HEK293 (cell line): ENCODE data around the gene EML1.

Experiments used
- KLF17 ChIP-seq: fragments of 450-650 bp; formaldehyde crosslinking; IDR thresholded peaks from 2 replicates; pipeline ENCODE4 v1.5.1; 2016; ENCODE audit warnings: missing biosample characterization, missing genetic modification characterization
- SCRT1 ChIP-seq: fragments of 450-650 bp; formaldehyde crosslinking; IDR thresholded peaks from 2 replicates; pipeline ENCODE4 v1.5.1; 2016; ENCODE audit warnings: missing biosample characterization, missing genetic modification characterization, borderline replicate concordance
- ZNF10 ChIP-seq: fragments of 450-650 bp; formaldehyde crosslinking; IDR thresholded peaks from 2 replicates; pipeline ENCODE4 v1.5.1; 2017; ENCODE audit warnings: missing biosample characterization, missing genetic modification characterization
- ZNF16 ChIP-seq: fragments of 450-650 bp; formaldehyde crosslinking; IDR thresholded peaks from 2 replicates; pipeline ENCODE4 v1.5.1; 2016; ENCODE audit warnings: low read depth, missing biosample characterization, missing genetic modification characterization
- ZNF174 ChIP-seq: fragments of 450-650 bp; formaldehyde crosslinking; IDR thresholded peaks from 2 replicates; pipeline ENCODE4 v1.5.0; 2017; ENCODE audit warnings: missing biosample characterization, mild to moderate bottlenecking, missing genetic modification characterization
- ZNF501 ChIP-seq: fragments of 450-650 bp; formaldehyde crosslinking; IDR thresholded peaks from 2 replicates; pipeline ENCODE4 v1.5.1; 2016; ENCODE audit warnings: missing biosample characterization, missing genetic modification characterization
- ZNF654 ChIP-seq: fragments of 450-650 bp; formaldehyde crosslinking; IDR thresholded peaks from 2 replicates; pipeline ENCODE4 v1.5.1; 2016; ENCODE audit warnings: low read depth, missing biosample characterization, missing genetic modification characterization
- ZNF692 ChIP-seq: fragments of 450-650 bp; formaldehyde crosslinking; IDR thresholded peaks from 2 replicates; pipeline ENCODE4 v1.5.1; 2016; ENCODE audit warnings: missing biosample characterization, missing genetic modification characterization
- ZNF701 ChIP-seq: fragments of 450-650 bp; formaldehyde crosslinking; IDR thresholded peaks from 2 replicates; pipeline ENCODE4 v1.5.1; 2016; ENCODE audit warnings: missing biosample characterization, missing genetic modification characterization
- ZNF707 ChIP-seq: fragments of 450-650 bp; formaldehyde crosslinking; IDR thresholded peaks from 2 replicates; pipeline ENCODE4 v1.5.1; 2016; ENCODE audit warnings: missing biosample characterization, missing genetic modification characterization
- ZSCAN23 ChIP-seq: fragments of 450-650 bp; formaldehyde crosslinking; IDR thresholded peaks from 2 replicates; pipeline ENCODE4 v1.5.1; 2016; ENCODE audit warnings: missing biosample characterization, missing genetic modification characterization
- TF ChIP-seq, protein P1 (sequence below): fragments of 450-650 bp; formaldehyde crosslinking; IDR thresholded peaks from 2 replicates; pipeline ENCODE4 v1.5.1; 2016; ENCODE audit warnings: missing biosample characterization, missing genetic modification characterization
- TF ChIP-seq, protein P2 (sequence below): fragments of 450-650 bp; formaldehyde crosslinking; IDR thresholded peaks from 2 replicates; pipeline ENCODE4 v1.5.1; 2016; ENCODE audit warnings: missing biosample characterization, missing genetic modification characterization
- TF ChIP-seq, protein P3 (sequence below): fragments of 450-650 bp; formaldehyde crosslinking; IDR thresholded peaks from 2 replicates; pipeline ENCODE4 v1.5.1; 2017; ENCODE audit warnings: missing biosample characterization, missing genetic modification characterization
- TF ChIP-seq, protein P4 (sequence below): fragments of 450-650 bp; formaldehyde crosslinking; IDR thresholded peaks from 2 replicates; pipeline ENCODE4 v1.5.1; 2016; ENCODE audit warnings: missing biosample characterization, missing genetic modification characterization
- TF ChIP-seq, protein P5 (sequence below): fragments of 450-650 bp; formaldehyde crosslinking; IDR thresholded peaks from 2 replicates; pipeline ENCODE4 v1.5.1; 2016; ENCODE audit warnings: missing biosample characterization, missing genetic modification characterization, borderline replicate concordance

EML1 gene

GRCh38 chr14:99755629-99756603 lies 37.3 kb upstream of the EML1 start (continued):
- TF ChIP-seq, protein P1, sequence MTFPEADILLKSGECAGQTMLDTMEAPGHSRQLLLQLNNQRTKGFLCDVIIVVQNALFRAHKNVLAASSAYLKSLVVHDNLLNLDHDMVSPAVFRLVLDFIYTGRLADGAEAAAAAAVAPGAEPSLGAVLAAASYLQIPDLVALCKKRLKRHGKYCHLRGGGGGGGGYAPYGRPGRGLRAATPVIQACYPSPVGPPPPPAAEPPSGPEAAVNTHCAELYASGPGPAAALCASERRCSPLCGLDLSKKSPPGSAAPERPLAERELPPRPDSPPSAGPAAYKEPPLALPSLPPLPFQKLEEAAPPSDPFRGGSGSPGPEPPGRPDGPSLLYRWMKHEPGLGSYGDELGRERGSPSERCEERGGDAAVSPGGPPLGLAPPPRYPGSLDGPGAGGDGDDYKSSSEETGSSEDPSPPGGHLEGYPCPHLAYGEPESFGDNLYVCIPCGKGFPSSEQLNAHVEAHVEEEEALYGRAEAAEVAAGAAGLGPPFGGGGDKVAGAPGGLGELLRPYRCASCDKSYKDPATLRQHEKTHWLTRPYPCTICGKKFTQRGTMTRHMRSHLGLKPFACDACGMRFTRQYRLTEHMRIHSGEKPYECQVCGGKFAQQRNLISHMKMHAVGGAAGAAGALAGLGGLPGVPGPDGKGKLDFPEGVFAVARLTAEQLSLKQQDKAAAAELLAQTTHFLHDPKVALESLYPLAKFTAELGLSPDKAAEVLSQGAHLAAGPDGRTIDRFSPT (tag by site-specific recombination) = peak; percentile 95
- TF ChIP-seq ZNF692 (tag by site-specific recombination) (no peak), ZNF654 (no peak), ZNF16 (no peak), ZNF701 (tag by site-specific recombination) (no peak), ZNF174 (tag by site-specific recombination) (no peak), ZNF10 (tag by site-specific recombination) (no peak), SCRT1 (tag by site-specific recombination) (no peak), ZNF501 (tag by site-specific recombination) (no peak), ZNF707 (tag by site-specific recombination) (no peak), ZSCAN23 (no peak), KLF17 (tag by site-specific recombination) (no peak)
- TF ChIP-seq, protein P2, sequence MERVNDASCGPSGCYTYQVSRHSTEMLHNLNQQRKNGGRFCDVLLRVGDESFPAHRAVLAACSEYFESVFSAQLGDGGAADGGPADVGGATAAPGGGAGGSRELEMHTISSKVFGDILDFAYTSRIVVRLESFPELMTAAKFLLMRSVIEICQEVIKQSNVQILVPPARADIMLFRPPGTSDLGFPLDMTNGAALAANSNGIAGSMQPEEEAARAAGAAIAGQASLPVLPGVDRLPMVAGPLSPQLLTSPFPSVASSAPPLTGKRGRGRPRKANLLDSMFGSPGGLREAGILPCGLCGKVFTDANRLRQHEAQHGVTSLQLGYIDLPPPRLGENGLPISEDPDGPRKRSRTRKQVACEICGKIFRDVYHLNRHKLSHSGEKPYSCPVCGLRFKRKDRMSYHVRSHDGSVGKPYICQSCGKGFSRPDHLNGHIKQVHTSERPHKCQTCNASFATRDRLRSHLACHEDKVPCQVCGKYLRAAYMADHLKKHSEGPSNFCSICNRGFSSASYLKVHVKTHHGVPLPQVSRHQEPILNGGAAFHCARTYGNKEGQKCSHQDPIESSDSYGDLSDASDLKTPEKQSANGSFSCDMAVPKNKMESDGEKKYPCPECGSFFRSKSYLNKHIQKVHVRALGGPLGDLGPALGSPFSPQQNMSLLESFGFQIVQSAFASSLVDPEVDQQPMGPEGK = no peak
- TF ChIP-seq, protein P3, sequence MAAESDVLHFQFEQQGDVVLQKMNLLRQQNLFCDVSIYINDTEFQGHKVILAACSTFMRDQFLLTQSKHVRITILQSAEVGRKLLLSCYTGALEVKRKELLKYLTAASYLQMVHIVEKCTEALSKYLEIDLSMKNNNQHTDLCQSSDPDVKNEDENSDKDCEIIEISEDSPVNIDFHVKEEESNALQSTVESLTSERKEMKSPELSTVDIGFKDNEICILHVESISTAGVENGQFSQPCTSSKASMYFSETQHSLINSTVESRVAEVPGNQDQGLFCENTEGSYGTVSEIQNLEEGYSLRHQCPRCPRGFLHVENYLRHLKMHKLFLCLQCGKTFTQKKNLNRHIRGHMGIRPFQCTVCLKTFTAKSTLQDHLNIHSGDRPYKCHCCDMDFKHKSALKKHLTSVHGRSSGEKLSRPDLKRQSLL (tag by site-specific recombination) = no peak
- TF ChIP-seq, protein P4, sequence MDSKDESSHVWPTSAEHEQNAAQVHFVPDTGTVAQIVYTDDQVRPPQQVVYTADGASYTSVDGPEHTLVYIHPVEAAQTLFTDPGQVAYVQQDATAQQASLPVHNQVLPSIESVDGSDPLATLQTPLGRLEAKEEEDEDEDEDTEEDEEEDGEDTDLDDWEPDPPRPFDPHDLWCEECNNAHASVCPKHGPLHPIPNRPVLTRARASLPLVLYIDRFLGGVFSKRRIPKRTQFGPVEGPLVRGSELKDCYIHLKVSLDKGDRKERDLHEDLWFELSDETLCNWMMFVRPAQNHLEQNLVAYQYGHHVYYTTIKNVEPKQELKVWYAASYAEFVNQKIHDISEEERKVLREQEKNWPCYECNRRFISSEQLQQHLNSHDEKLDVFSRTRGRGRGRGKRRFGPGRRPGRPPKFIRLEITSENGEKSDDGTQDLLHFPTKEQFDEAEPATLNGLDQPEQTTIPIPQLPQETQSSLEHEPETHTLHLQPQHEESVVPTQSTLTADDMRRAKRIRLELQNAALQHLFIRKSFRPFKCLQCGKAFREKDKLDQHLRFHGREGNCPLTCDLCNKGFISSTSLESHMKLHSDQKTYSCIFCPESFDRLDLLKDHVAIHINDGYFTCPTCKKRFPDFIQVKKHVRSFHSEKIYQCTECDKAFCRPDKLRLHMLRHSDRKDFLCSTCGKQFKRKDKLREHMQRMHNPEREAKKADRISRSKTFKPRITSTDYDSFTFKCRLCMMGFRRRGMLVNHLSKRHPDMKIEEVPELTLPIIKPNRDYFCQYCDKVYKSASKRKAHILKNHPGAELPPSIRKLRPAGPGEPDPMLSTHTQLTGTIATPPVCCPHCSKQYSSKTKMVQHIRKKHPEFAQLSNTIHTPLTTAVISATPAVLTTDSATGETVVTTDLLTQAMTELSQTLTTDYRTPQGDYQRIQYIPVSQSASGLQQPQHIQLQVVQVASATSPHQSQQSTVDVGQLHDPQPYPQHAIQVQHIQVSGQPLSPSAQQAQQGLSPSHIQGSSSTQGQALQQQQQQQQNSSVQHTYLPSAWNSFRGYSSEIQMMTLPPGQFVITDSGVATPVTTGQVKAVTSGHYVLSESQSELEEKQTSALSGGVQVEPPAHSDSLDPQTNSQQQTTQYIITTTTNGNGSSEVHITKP = no peak
- TF ChIP-seq, protein P5, sequence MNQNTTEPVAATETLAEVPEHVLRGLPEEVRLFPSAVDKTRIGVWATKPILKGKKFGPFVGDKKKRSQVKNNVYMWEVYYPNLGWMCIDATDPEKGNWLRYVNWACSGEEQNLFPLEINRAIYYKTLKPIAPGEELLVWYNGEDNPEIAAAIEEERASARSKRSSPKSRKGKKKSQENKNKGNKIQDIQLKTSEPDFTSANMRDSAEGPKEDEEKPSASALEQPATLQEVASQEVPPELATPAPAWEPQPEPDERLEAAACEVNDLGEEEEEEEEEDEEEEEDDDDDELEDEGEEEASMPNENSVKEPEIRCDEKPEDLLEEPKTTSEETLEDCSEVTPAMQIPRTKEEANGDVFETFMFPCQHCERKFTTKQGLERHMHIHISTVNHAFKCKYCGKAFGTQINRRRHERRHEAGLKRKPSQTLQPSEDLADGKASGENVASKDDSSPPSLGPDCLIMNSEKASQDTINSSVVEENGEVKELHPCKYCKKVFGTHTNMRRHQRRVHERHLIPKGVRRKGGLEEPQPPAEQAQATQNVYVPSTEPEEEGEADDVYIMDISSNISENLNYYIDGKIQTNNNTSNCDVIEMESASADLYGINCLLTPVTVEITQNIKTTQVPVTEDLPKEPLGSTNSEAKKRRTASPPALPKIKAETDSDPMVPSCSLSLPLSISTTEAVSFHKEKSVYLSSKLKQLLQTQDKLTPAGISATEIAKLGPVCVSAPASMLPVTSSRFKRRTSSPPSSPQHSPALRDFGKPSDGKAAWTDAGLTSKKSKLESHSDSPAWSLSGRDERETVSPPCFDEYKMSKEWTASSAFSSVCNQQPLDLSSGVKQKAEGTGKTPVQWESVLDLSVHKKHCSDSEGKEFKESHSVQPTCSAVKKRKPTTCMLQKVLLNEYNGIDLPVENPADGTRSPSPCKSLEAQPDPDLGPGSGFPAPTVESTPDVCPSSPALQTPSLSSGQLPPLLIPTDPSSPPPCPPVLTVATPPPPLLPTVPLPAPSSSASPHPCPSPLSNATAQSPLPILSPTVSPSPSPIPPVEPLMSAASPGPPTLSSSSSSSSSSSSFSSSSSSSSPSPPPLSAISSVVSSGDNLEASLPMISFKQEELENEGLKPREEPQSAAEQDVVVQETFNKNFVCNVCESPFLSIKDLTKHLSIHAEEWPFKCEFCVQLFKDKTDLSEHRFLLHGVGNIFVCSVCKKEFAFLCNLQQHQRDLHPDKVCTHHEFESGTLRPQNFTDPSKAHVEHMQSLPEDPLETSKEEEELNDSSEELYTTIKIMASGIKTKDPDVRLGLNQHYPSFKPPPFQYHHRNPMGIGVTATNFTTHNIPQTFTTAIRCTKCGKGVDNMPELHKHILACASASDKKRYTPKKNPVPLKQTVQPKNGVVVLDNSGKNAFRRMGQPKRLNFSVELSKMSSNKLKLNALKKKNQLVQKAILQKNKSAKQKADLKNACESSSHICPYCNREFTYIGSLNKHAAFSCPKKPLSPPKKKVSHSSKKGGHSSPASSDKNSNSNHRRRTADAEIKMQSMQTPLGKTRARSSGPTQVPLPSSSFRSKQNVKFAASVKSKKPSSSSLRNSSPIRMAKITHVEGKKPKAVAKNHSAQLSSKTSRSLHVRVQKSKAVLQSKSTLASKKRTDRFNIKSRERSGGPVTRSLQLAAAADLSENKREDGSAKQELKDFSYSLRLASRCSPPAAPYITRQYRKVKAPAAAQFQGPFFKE (tag by site-specific recombination) = no peak
